ENCODE results near the gene KCND2. TPM values are rescaled to one million over a fixed set of nuclear protein-coding genes. Genes with fewer than 3 reads are reported as not detected.

Gene KCND2
- total RNA-seq, 3 donors from 2014 or later = not detected

- Mint-ChIP-seq H3K36me3 (ENCODE audit: insufficient read depth) (no peaks in the 10 kb centered on the region), H3K9me3 (no peaks in the 10 kb centered on the region), H3K4me1 (ENCODE audit: low read depth) (no peaks in the 10 kb centered on the region), H3K27me3 (ENCODE audit: low read depth) (no peaks in the 10 kb centered on the region), H3K4me3 (no peak overlapping the region)
- DNase-seq = no peak
- no peak for ATAC-seq
These were observed 443.3 kb downstream of the KCND2 start for GRCh38 chr7:120716307-120716706.

- Mint-ChIP-seq H3K4me1 (ENCODE audit: low read depth) (no peaks in the 10 kb centered on the region), H3K36me3 (ENCODE audit: insufficient read depth) (no peaks in the 10 kb centered on the region), H3K27me3 (ENCODE audit: low read depth) (no peaks in the 10 kb centered on the region), H3K9me3 (no peaks in the 10 kb centered on the region), H3K4me3 (no peak overlapping the region)
- DNase-seq (no peak), ATAC-seq (no peak)
These were observed 444.2 kb downstream of the KCND2 start for GRCh38 chr7:120717166-120717565.

- Mint-ChIP-seq H3K4me3 (no peak overlapping the region), H3K36me3 (ENCODE audit: insufficient read depth) (no peaks in the 10 kb centered on the region), H3K27me3 (ENCODE audit: low read depth) (no peaks in the 10 kb centered on the region), H3K4me1 (ENCODE audit: low read depth) (no peaks in the 10 kb centered on the region), H3K9me3 (no peaks in the 10 kb centered on the region)
- DNase-seq (no peak), ATAC-seq (no peak)
These were observed 445.4 kb downstream of the KCND2 start for GRCh38 chr7:120718361-120718760.

- Mint-ChIP-seq H3K4me1 (ENCODE audit: low read depth) (no peaks in the 10 kb centered on the region), H3K27me3 (ENCODE audit: low read depth) (no peaks in the 10 kb centered on the region), H3K9me3 (no peaks in the 10 kb centered on the region), H3K36me3 (ENCODE audit: insufficient read depth) (no peaks in the 10 kb centered on the region), H3K4me3 (no peak overlapping the region)
- DNase-seq (no peak), ATAC-seq (no peak)
These were observed 447.3 kb downstream of the KCND2 start for GRCh38 chr7:120720317-120720716.

- H3K36me3 Mint-ChIP-seq (ENCODE audit: insufficient read depth) = no peaks in the 10 kb centered on the region
- no peaks in the 10 kb centered on the region for H3K4me1 Mint-ChIP-seq (ENCODE audit: low read depth)
- H3K27me3 Mint-ChIP-seq (ENCODE audit: low read depth) = no peaks in the 10 kb centered on the region
- DNase-seq (no peak), ATAC-seq (no peak)
- no peak overlapping the region for H3K4me3 Mint-ChIP-seq
- no peaks in the 10 kb centered on the region for H3K9me3 Mint-ChIP-seq
These were observed 450.8 kb downstream of the KCND2 start for GRCh38 chr7:120723465-120724385.

- Mint-ChIP-seq H3K4me1 (ENCODE audit: low read depth) (no peaks in the 10 kb centered on the region), H3K27me3 (ENCODE audit: low read depth) (no peaks in the 10 kb centered on the region), H3K4me3 (no peak overlapping the region), H3K36me3 (ENCODE audit: insufficient read depth) (no peaks in the 10 kb centered on the region), H3K9me3 (no peaks in the 10 kb centered on the region)
- no peak for DNase-seq
- ATAC-seq = no peak
These were observed 451.5 kb downstream of the KCND2 start for GRCh38 chr7:120724448-120724847.

GRCh38 chr7:120724955-120725354, 452.0 kb downstream of the KCND2 start:
- no peaks in the 10 kb centered on the region for H3K36me3 Mint-ChIP-seq (ENCODE audit: insufficient read depth)
- no peak overlapping the region for H3K4me3 Mint-ChIP-seq
- H3K9me3 Mint-ChIP-seq = no peaks in the 10 kb centered on the region
- DNase-seq (no peak), ATAC-seq (no peak)
- H3K4me1 Mint-ChIP-seq (ENCODE audit: low read depth) = no peaks in the 10 kb centered on the region
- H3K27me3 Mint-ChIP-seq (ENCODE audit: low read depth) = no peaks in the 10 kb centered on the region

GRCh38 chr7:120725376-120726039, 452.5 kb downstream of the KCND2 start:
- H3K27me3 Mint-ChIP-seq (ENCODE audit: low read depth) = no peaks in the 10 kb centered on the region
- ATAC-seq (no peak), DNase-seq (no peak)
- H3K36me3 Mint-ChIP-seq (ENCODE audit: insufficient read depth) = no peaks in the 10 kb centered on the region
- no peak overlapping the region for H3K4me3 Mint-ChIP-seq
- no peaks in the 10 kb centered on the region for H3K4me1 Mint-ChIP-seq (ENCODE audit: low read depth)
- H3K9me3 Mint-ChIP-seq = no peaks in the 10 kb centered on the region

GRCh38 chr7:120729245-120729644, 456.3 kb downstream of the KCND2 start:
- Mint-ChIP-seq H3K36me3 (ENCODE audit: insufficient read depth) (no peaks in the 10 kb centered on the region), H3K9me3 (no peaks in the 10 kb centered on the region), H3K27me3 (ENCODE audit: low read depth) (no peaks in the 10 kb centered on the region), H3K4me3 (no peak overlapping the region), H3K4me1 (ENCODE audit: low read depth) (no peaks in the 10 kb centered on the region)
- ATAC-seq (no peak), DNase-seq (no peak)

GRCh38 chr7:120731271-120731670, 458.3 kb downstream of the KCND2 start:
- no peak for ATAC-seq
- no peak for DNase-seq
- no peaks in the 10 kb centered on the region for H3K9me3 Mint-ChIP-seq
- no peaks in the 10 kb centered on the region for H3K36me3 Mint-ChIP-seq (ENCODE audit: insufficient read depth)
- no peaks in the 10 kb centered on the region for H3K4me1 Mint-ChIP-seq (ENCODE audit: low read depth)
- no peak overlapping the region for H3K4me3 Mint-ChIP-seq
- H3K27me3 Mint-ChIP-seq (ENCODE audit: low read depth) = no peaks in the 10 kb centered on the region

- H3K4me3 Mint-ChIP-seq = no peak overlapping the region
- H3K27me3 Mint-ChIP-seq (ENCODE audit: low read depth) = no peaks in the 10 kb centered on the region
- no peak for DNase-seq
- ATAC-seq = no peak
- H3K4me1 Mint-ChIP-seq (ENCODE audit: low read depth) = no peaks in the 10 kb centered on the region
- H3K9me3 Mint-ChIP-seq = no peaks in the 10 kb centered on the region
- no peaks in the 10 kb centered on the region for H3K36me3 Mint-ChIP-seq (ENCODE audit: insufficient read depth)
These were observed 459.3 kb downstream of the KCND2 start for GRCh38 chr7:120732256-120732655.

GRCh38 chr7:120733143-120733542, 460.2 kb downstream of the KCND2 start:
- no peak for ATAC-seq
- DNase-seq = no peak
- Mint-ChIP-seq H3K4me1 (ENCODE audit: low read depth) (no peaks in the 10 kb centered on the region), H3K36me3 (ENCODE audit: insufficient read depth) (no peaks in the 10 kb centered on the region), H3K27me3 (ENCODE audit: low read depth) (no peaks in the 10 kb centered on the region), H3K9me3 (no peaks in the 10 kb centered on the region), H3K4me3 (no peak overlapping the region)

- Mint-ChIP-seq H3K36me3 (ENCODE audit: insufficient read depth) (no peaks in the 10 kb centered on the region), H3K4me1 (ENCODE audit: low read depth) (no peaks in the 10 kb centered on the region), H3K27me3 (ENCODE audit: low read depth) (no peaks in the 10 kb centered on the region), H3K4me3 (no peak overlapping the region), H3K9me3 (no peaks in the 10 kb centered on the region)
- no peak for ATAC-seq
- DNase-seq = no peak
These were observed 460.9 kb downstream of the KCND2 start for GRCh38 chr7:120733835-120734234.

- Mint-ChIP-seq H3K4me1 (ENCODE audit: low read depth) (no peaks in the 10 kb centered on the region), H3K27me3 (ENCODE audit: low read depth) (no peaks in the 10 kb centered on the region), H3K36me3 (ENCODE audit: insufficient read depth) (no peaks in the 10 kb centered on the region), H3K9me3 (no peaks in the 10 kb centered on the region), H3K4me3 (no peak overlapping the region)
- DNase-seq (no peak), ATAC-seq (no peak)
These were observed 462.8 kb downstream of the KCND2 start for GRCh38 chr7:120735791-120736190.

GRCh38 chr7:120738816-120739215, 465.8 kb downstream of the KCND2 start:
- DNase-seq = no peak
- Mint-ChIP-seq H3K4me3 (no peak overlapping the region), H3K27me3 (ENCODE audit: low read depth) (no peaks in the 10 kb centered on the region), H3K9me3 (no peaks in the 10 kb centered on the region), H3K36me3 (ENCODE audit: insufficient read depth) (no peaks in the 10 kb centered on the region), H3K4me1 (ENCODE audit: low read depth) (no peaks in the 10 kb centered on the region)
- ATAC-seq = no peak

Measured in activated T-cell treated with anti-CD3 and anti-CD28 coated beads, Interleukin-2, amount 50 U/mL, for 4 hours (primary cell).